MM.1S (cell line): ENCODE measurements around the gene GPHN.

Source experiments
- EZH2 ChIP-seq: fragments of 300-600 bp; sonication (generic); optimal IDR thresholded peaks from 2 replicates; pipeline ENCODE3; 2017; ENCODE audit warnings: low read depth, mild to moderate bottlenecking, antibody characterized with exemption, low read length, mixed read lengths
- TF ChIP-seq, protein P1 (sequence below): fragments of 300-600 bp; sonication (generic); IDR thresholded peaks from 2 replicates; pipeline ENCODE4 v1.5.1; 2016; ENCODE audit warnings: antibody characterized with exemption, low read length, mixed read lengths

DNA sequence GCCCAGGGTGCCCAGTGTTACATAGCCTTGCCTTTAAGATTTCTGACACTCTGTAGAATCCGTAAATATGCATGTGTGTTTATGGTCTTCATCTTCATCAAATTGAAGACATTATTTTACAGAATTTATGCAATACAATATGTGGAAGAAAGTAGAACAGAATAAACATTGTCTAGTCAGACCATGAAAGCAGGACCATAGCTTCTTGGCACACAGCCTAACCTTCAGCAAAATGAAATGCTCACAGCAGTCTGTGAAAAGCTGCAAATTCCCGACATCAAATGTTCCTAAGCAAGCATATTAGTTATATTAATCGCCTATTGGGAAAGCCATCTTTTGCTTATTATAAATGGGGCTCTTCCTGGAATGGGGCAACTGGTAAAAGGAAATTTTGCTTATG lies 570.0 kb downstream of the GPHN start:
- TF ChIP-seq, protein P1, sequence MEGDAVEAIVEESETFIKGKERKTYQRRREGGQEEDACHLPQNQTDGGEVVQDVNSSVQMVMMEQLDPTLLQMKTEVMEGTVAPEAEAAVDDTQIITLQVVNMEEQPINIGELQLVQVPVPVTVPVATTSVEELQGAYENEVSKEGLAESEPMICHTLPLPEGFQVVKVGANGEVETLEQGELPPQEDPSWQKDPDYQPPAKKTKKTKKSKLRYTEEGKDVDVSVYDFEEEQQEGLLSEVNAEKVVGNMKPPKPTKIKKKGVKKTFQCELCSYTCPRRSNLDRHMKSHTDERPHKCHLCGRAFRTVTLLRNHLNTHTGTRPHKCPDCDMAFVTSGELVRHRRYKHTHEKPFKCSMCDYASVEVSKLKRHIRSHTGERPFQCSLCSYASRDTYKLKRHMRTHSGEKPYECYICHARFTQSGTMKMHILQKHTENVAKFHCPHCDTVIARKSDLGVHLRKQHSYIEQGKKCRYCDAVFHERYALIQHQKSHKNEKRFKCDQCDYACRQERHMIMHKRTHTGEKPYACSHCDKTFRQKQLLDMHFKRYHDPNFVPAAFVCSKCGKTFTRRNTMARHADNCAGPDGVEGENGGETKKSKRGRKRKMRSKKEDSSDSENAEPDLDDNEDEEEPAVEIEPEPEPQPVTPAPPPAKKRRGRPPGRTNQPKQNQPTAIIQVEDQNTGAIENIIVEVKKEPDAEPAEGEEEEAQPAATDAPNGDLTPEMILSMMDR, result no peak
- no peak for TF ChIP-seq EZH2
